NCI-H1694 (cell line): ENCODE measurements around the gene BMP3.

Experiments
- DNase-seq: peaks from one replicate; lab custom pipeline; 2025; lab: John Stamatoyannopoulos, UW

BMP3 gene

DNA sequence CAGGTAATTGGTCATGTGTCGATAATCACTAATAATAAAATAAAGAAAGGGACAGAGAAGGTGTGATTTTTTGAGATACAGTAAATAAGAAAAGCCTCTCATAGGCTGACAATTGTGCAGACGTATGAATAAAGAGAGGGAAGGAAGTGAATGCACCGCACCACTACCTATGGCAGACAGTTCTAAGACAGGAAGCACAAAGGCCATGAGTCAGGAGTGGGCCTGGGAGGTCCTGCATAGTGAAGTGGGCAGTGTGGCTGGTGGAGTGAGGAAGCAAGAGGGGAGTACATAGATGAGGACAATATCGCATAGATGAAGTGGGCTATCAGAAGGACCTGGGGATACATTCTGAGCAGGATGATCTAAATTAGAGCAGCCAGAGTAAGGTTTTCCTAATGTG, 75.6 kb downstream of the BMP3 start:
- DNase-seq = no peak
